Thoracic aorta endothelial cell (primary cell): ENCODE data around the gene PNMA5. TPM values are rescaled to one million over a fixed set of nuclear protein-coding genes. Genes with fewer than 3 reads are reported as not detected.

Source experiments
- total RNA-seq: library from RNA; depleted of rRNA; stranded (reverse); fragments of >200 nt; gene quantifications from 2 replicates; pipeline ENCODE4 v1.2.3, GENCODE V29; 2012

The PNMA5 gene
- total RNA-seq: not detected in 2 replicates

DNA sequence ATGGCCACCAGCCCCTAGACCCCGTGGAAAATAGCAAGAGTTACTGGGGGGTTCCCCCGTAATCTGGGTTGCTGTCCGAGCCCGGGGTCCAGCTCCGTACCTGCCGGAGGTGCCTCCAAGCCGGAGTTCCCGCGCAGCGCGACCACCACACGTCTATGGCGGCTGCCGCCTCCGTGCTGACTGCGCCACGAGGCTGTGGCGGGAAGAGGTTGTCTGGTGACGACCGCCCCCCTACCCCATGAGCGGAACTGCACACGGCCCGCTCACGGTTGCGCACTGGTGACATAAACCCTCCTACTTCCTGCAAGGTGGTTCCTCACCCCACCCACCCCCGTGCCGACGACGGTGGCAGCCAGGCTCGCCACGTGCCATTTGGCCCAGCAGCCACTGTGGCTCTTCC lies at the start of gene PNMA5:
PNMA5 (minus strand) TSS at position 184 of the 400 bp plus-strand sequence. CDS start 2,518 bp downstream, outside the sequence.

Other genes starting within 250 kb of the PNMA5 start
- not detected in 2 replicates for gene MAGEA2, start 240.3 kb downstream of the PNMA5 start, total RNA-seq
- not detected in 2 replicates for gene CSAG3, start 234.9 kb downstream of the PNMA5 start, total RNA-seq
- not detected in 2 replicates for gene MAGEA6, start 224.4 kb downstream of the PNMA5 start, total RNA-seq
- gene CETN2, start 163.4 kb downstream of the PNMA5 start, total RNA-seq: 35.7 and 41.9 TPM in 2 replicates
- gene NSDHL, start 163.1 kb downstream of the PNMA5 start, total RNA-seq: 21.9 and 33.3 TPM in 2 replicates
- 29.1 and 64.0 TPM in 2 replicates for gene ZNF185, start 96.0 kb downstream of the PNMA5 start, total RNA-seq
- not detected in 2 replicates for gene PNMA3, start 62.4 kb upstream of the PNMA5 start, total RNA-seq
- gene PNMA6A, start 78.3 kb upstream of the PNMA5 start, total RNA-seq: 0.40 and 0.93 TPM in 2 replicates
- not detected in 2 replicates for gene MAGEA1, start 185.2 kb upstream of the PNMA5 start, total RNA-seq